ENCODE results near the gene AKAP12. TPM values are rescaled to one million over a fixed set of nuclear protein-coding genes. Genes with fewer than 3 reads are reported as not detected.

AKAP12 gene
- polyA plus RNA-seq, 1 donor (not counting 4 experiments of a cell fraction or from before 2014, with no cell fraction given) = 0.56 TPM

- Histone ChIP-seq H3K4me1 (ENCODE audit: control insufficient read depth, extremely low read depth, insufficient read depth, low read length) (peaks cover 9% of the 10 kb centered on the region), H3K9me1 (ENCODE audit: control insufficient read depth, extremely low read depth, insufficient read depth, low read length) (no peaks in the 10 kb centered on the region), H3K79me2 (ENCODE audit: control insufficient read depth, insufficient read depth, low read length) (no peaks in the 10 kb centered on the region), H3K36me3 (ENCODE audit: control insufficient read depth in 2 of 2, extremely low read depth in 1 of 2, insufficient read depth in 2 of 2, low read length in 2 of 2) (no peaks in the 10 kb centered on the region), H3K9me3 (ENCODE audit: control insufficient read depth, low read depth, low read length) (no peaks in the 10 kb centered on the region), H3K4me2 (ENCODE audit: control insufficient read depth, extremely low read depth, insufficient read depth, low read depth, low read length) (peak overlapping the region; percentile 86), H4K20me1 (ENCODE audit: control insufficient read depth, extremely low read depth, insufficient read depth, low read length) (no peaks in the 10 kb centered on the region), H3K27ac (ENCODE audit: control insufficient read depth, insufficient read depth, low read length) (no peak overlapping the region), H2AFZ (ENCODE audit: control insufficient read depth, low read length) (peak overlapping the region; percentile 70), H3K9ac (ENCODE audit: control insufficient read depth, extremely low read depth, insufficient read depth, low read length) (no peak overlapping the region), H3K4me3 (ENCODE audit: control insufficient read depth in 2 of 3, extremely low read depth in 1 of 3, insufficient read depth in 2 of 3, low read depth in 1 of 3, low read length in 3 of 3) (no peak overlapping the region), H3K27me3 (ENCODE audit: control insufficient read depth, extremely low read depth, insufficient read depth, low read length) (no peaks in the 10 kb centered on the region)
- no peak for TF ChIP-seq CTCF (optimal IDR thresholded peaks at IDR 0.05 in 1 of 3, IDR thresholded peaks at IDR 0.05 in 1 of 3, conservative IDR thresholded peaks at IDR 0.05 in 1 of 3; ENCODE audit: extremely low read depth in 1 of 3, insufficient read depth in 2 of 3, low read length in 3 of 3)
- no peak for TF ChIP-seq EZH2 (IDR thresholded peaks at IDR 0.05; ENCODE audit: low read length)
- no peak for DNase-seq (ENCODE audit: low read depth, low spot score)
- no peak for FAIRE-seq
- dilution Hi-C loops (cut with MboI; ENCODE audit: extremely low pct_ligation_motif_present, low sequenced_read_pairs) = no loop called here
Measured at GRCh38 chr6:151324488-151324825, 84.7 kb downstream of the AKAP12 start.

GRCh38 chr6:151325075-151326050 is 85.6 kb downstream of the AKAP12 start:
- dilution Hi-C loops (cut with MboI; ENCODE audit: extremely low pct_ligation_motif_present, low sequenced_read_pairs) = no loop called here
- H3K79me2 ChIP-seq (ENCODE audit: control insufficient read depth, insufficient read depth, low read length) = no peaks in the 10 kb centered on the region
- FAIRE-seq = peak; percentile 58

More at GRCh38 chr6:151325075-151326050, 85.6 kb downstream of the AKAP12 start:
- no peak overlapping the region for H3K9ac ChIP-seq (ENCODE audit: control insufficient read depth, extremely low read depth, insufficient read depth, low read length)
- H3K9me3 ChIP-seq (ENCODE audit: control insufficient read depth, low read depth, low read length) = no peaks in the 10 kb centered on the region
- no peak for DNase-seq (ENCODE audit: low read depth, low spot score)
- H3K27me3 ChIP-seq (ENCODE audit: control insufficient read depth, extremely low read depth, insufficient read depth, low read length) = no peaks in the 10 kb centered on the region
- H3K36me3 ChIP-seq (ENCODE audit: control insufficient read depth in 2 of 2, extremely low read depth in 1 of 2, insufficient read depth in 2 of 2, low read length in 2 of 2) = no peaks in the 10 kb centered on the region
- H2AFZ ChIP-seq (ENCODE audit: control insufficient read depth, low read length) = peak overlapping the region; percentile 50
- TF ChIP-seq EZH2 (IDR thresholded peaks at IDR 0.05; ENCODE audit: low read length) = no peak
- TF ChIP-seq CTCF (optimal IDR thresholded peaks at IDR 0.05 in 1 of 3, IDR thresholded peaks at IDR 0.05 in 1 of 3, conservative IDR thresholded peaks at IDR 0.05 in 1 of 3; ENCODE audit: extremely low read depth in 1 of 3, insufficient read depth in 2 of 3, low read length in 3 of 3) = no peak
- H3K4me3 ChIP-seq (ENCODE audit: control insufficient read depth in 2 of 3, extremely low read depth in 1 of 3, insufficient read depth in 2 of 3, low read depth in 1 of 3, low read length in 3 of 3) = peak overlapping the region; percentile 12 to 55 (median 32)
- no peaks in the 10 kb centered on the region for H4K20me1 ChIP-seq (ENCODE audit: control insufficient read depth, extremely low read depth, insufficient read depth, low read length)
- no peaks in the 10 kb centered on the region for H3K9me1 ChIP-seq (ENCODE audit: control insufficient read depth, extremely low read depth, insufficient read depth, low read length)
- peak overlapping the region; percentile 86 for H3K4me2 ChIP-seq (ENCODE audit: control insufficient read depth, extremely low read depth, insufficient read depth, low read depth, low read length)
- H3K4me1 ChIP-seq (ENCODE audit: control insufficient read depth, extremely low read depth, insufficient read depth, low read length) = peaks cover 9% of the 10 kb centered on the region
- H3K27ac ChIP-seq (ENCODE audit: control insufficient read depth, insufficient read depth, low read length) = no peak overlapping the region
